ENCODE data around the gene TMED5. TPM values are rescaled to one million over a fixed set of nuclear protein-coding genes. Genes with fewer than 3 reads are reported as not detected.

TMED5 gene
- total RNA-seq, 1 donor, result 82.5 TPM

GRCh38 chr1:93155335-93155734 is 24.9 kb downstream of the TMED5 start:
- TF ChIP-seq, protein P1, sequence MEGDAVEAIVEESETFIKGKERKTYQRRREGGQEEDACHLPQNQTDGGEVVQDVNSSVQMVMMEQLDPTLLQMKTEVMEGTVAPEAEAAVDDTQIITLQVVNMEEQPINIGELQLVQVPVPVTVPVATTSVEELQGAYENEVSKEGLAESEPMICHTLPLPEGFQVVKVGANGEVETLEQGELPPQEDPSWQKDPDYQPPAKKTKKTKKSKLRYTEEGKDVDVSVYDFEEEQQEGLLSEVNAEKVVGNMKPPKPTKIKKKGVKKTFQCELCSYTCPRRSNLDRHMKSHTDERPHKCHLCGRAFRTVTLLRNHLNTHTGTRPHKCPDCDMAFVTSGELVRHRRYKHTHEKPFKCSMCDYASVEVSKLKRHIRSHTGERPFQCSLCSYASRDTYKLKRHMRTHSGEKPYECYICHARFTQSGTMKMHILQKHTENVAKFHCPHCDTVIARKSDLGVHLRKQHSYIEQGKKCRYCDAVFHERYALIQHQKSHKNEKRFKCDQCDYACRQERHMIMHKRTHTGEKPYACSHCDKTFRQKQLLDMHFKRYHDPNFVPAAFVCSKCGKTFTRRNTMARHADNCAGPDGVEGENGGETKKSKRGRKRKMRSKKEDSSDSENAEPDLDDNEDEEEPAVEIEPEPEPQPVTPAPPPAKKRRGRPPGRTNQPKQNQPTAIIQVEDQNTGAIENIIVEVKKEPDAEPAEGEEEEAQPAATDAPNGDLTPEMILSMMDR (IDR thresholded peaks at IDR 0.05; ENCODE audit: insufficient read depth, low read depth, low read length), result no peak
- H3K4me3 ChIP-seq (ENCODE audit: low read depth, low read length), result no peak overlapping the region
- DNase-seq (ENCODE audit: low read depth), result no peak

DNA sequence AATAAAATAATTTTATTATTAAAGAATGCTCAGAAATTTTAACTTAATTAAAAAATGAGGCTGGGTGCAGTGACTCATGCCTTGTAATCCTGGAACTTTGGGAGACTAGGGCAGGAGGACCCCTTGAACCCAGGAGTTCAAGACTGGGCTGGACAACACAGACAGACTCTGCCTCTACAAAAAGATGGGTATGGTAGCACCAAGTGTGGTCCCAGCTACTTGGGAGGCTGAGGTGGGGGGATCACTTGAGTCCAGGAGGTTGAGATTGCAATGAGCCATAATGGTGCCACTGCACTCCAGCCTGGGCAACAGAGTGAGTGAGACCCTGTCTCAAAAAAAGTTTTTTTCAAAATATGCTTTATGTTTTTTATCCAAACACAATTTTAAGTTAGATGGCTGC is 25.3 kb downstream of the TMED5 start:
- H3K4me3 ChIP-seq (ENCODE audit: low read depth, low read length), result no peak overlapping the region
- TF ChIP-seq, protein P1 (IDR thresholded peaks at IDR 0.05; ENCODE audit: insufficient read depth, low read depth, low read length), result no peak
- DNase-seq (ENCODE audit: low read depth), result no peak

- DNase-seq (ENCODE audit: low read depth), result no peak
- TF ChIP-seq, protein P1 (IDR thresholded peaks at IDR 0.05; ENCODE audit: insufficient read depth, low read depth, low read length), result no peak
- H3K4me3 ChIP-seq (ENCODE audit: low read depth, low read length), result no peak overlapping the region
These were observed 27.4 kb downstream of the TMED5 start for GRCh38 chr1:93152835-93153234.

DNA sequence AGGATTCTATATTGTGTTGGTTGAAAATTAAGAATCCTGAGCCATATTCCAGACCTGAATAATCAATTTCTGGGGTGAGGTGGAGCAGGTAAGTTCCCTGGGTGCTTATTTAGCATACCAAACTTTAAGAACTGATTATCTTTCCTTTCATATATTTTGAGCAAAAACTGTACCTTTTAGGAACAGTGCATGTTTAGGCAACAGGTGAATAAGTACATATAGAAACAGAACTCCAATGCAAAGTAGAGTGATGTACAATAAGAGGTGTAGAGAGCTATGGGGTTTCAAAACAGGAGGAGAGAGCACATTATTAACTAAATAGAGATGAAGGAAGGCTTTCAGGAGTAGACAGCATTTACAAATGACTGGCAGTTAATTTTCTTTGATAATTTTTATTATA is 28.7 kb downstream of the TMED5 start:
- DNase-seq (ENCODE audit: low read depth), result no peak
- no peak overlapping the region for H3K4me3 ChIP-seq (ENCODE audit: low read depth, low read length)
- TF ChIP-seq, protein P1 (IDR thresholded peaks at IDR 0.05; ENCODE audit: insufficient read depth, low read depth, low read length), result no peak

DNA sequence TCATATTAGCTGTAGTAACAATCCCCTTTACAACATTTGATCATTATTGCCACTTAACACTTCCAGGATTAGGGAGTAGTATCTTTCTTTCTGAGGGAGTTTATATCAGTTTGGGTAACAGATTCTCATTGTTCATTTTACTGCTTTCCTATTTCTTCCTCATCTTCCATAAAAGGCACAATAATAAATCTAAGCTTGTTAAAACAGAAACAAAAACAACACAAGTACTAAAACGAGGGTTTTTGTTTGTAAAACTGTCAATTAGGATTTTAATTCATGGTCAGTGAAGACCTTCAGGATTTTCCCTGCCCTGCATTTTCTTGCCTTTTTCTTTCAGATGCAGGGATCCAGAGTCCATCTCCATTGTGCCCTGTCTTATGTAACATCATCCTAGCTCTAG is 29.5 kb downstream of the TMED5 start:
- H3K4me3 ChIP-seq (ENCODE audit: low read depth, low read length), result no peak overlapping the region
- TF ChIP-seq, protein P1 (IDR thresholded peaks at IDR 0.05; ENCODE audit: insufficient read depth, low read depth, low read length), result no peak
- no peak for DNase-seq (ENCODE audit: low read depth)

DNA sequence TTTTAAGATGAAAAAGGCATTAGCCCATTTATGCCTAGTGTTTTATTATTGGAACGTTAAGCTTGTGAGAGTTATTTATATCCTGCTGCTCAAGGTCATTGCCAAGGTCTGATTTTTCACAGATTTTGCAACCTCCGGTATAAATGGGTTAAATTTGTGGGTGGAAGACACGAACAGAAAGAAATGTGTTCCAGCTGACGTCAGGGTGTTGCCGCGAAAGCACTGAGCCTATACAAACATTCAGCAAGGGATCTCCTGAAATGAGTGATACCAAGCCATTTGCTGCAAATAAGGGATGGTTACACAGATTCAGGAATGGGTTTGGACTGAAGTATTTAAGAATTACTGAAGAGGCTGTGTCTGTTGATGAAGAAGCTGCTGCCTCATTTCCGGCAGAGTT is 32.2 kb downstream of the TMED5 start:
- TF ChIP-seq, protein P1 (IDR thresholded peaks at IDR 0.05; ENCODE audit: insufficient read depth, low read depth, low read length), result no peak
- DNase-seq (ENCODE audit: low read depth), result peak; percentile 41
- H3K4me3 ChIP-seq (ENCODE audit: low read depth, low read length), result no peak overlapping the region

GRCh38 chr1:93143769-93144168 is 36.4 kb downstream of the TMED5 start:
- TF ChIP-seq, protein P1 (IDR thresholded peaks at IDR 0.05; ENCODE audit: insufficient read depth, low read depth, low read length), result no peak
- H3K4me3 ChIP-seq (ENCODE audit: low read depth, low read length), result no peak overlapping the region
- DNase-seq (ENCODE audit: low read depth), result no peak

Data from fibroblast of villous mesenchyme (primary cell).